GM10248 (cell line): ENCODE measurements around the gene PHLPP2.

Experiments
- CTCF ChIA-PET: fragments of 300-600 bp; sonication (Branson Sonifier 250); formaldehyde crosslinking; extraction: SDS; loops from one replicate; lab custom pipeline; 2021; ENCODE audit warnings: antibody characterized with exemption; lab: Yijun Ruan, JAX
- POLR2A ChIA-PET: fragments of 350-650 bp; sonication (Branson Sonifier 250); formaldehyde crosslinking; extraction: SDS; loops from one replicate; lab custom pipeline; 2020; ENCODE audit warnings: antibody characterized with exemption; lab: Yijun Ruan, JAX
- DNase-seq: peaks from one replicate; pipeline ENCODE4 v3.0.0; 2012; ENCODE audit errors: extremely low spot score
- CTCF ChIP-seq: IDR thresholded peaks from 2 replicates; pipeline ENCODE4 v1.5.1; 2012; ENCODE audit warnings: mild to moderate bottlenecking, low read depth; ENCODE audit errors: extremely low read depth, missing control alignments, control extremely low read depth

Gene PHLPP2

GRCh38 chr16:71726476-71727315 lies 2.2 kb upstream of the PHLPP2 start:
- no peak for TF ChIP-seq CTCF
- POLR2A ChIA-PET = no interaction called here
- CTCF ChIA-PET = interaction anchor here (1.3 to 2.4 kb wide), 4 partner anchors 10 to 235 kb away, joined by 3 to 8 read pairs (median 3); no protein-coding TSS in a partner anchor
- DNase-seq = peak; percentile 19

GRCh38 chr16:71723537-71724319 lies 773 bp downstream of the PHLPP2 start:
- no peak for TF ChIP-seq CTCF
- peak; percentile 93 for DNase-seq
- ChIA-PET CTCF (interaction anchor here (1.0 to 2.1 kb wide), 3 partner anchors 10 to 159 kb away, joined by 3 to 5 read pairs (median 3); no protein-coding TSS in a partner anchor), POLR2A (interaction anchor here (0.5 to 1.0 kb wide), 3 partner anchors 10 to 201 kb away, joined by 3 to 5 read pairs (median 3); no protein-coding TSS in a partner anchor)

GRCh38 chr16:71722801-71723536 lies 1.5 kb downstream of the PHLPP2 start:
- ChIA-PET CTCF (interaction anchor here (1.0 to 2.1 kb wide), 3 partner anchors 10 to 160 kb away, joined by 3 to 5 read pairs (median 3); no protein-coding TSS in a partner anchor), POLR2A (interaction anchor here (0.5 to 1.0 kb wide), 3 partner anchors 11 to 202 kb away, joined by 3 to 5 read pairs (median 3); no protein-coding TSS in a partner anchor)
- TF ChIP-seq CTCF = no peak
- DNase-seq = peak; percentile 66

- POLR2A ChIA-PET = no interaction called here
- CTCF ChIA-PET = no interaction called here
- DNase-seq = no peak
- TF ChIP-seq CTCF = no peak
Observed at GRCh38 chr16:71721066-71721740, 3.3 kb downstream of the PHLPP2 start.

- ChIA-PET CTCF (interaction anchor here (0.9 to 1.8 kb wide), 3 partner anchors 10 to 212 kb away, joined by 3 to 4 read pairs (median 4); no protein-coding TSS in a partner anchor), POLR2A (no interaction called here)
- TF ChIP-seq CTCF = no peak
- DNase-seq = no peak
Observed at GRCh38 chr16:71712501-71712900, 12.0 kb downstream of the PHLPP2 start.
